Type B pancreatic cell (in vitro differentiated cells): ENCODE measurements around the gene WDR5. TPM values are rescaled to one million over a fixed set of nuclear protein-coding genes. Genes with fewer than 3 reads are reported as not detected.
A peak's percentile ranks its signal among the peaks of the same experiment; 100 is the strongest.

Source experiments
- DNase-seq: peaks from one replicate; pipeline ENCODE4 v3.0.0; 2021; ENCODE audit warnings: mixed read lengths; ENCODE audit not compliant: unreplicated experiment; ENCODE audit errors: extremely low spot score
- H3K27ac Mint-ChIP-seq: 2 replicates; pipeline ENCODE4 v1.8.0; 2021; ENCODE audit warnings: mild to moderate bottlenecking, mixed read lengths
- H3K27me3 Mint-ChIP-seq: 2 replicates; pipeline ENCODE4 v1.8.0; 2021; ENCODE audit warnings: mixed read lengths
- H3K36me3 Mint-ChIP-seq: 2 replicates; pipeline ENCODE4 v1.8.0; 2021; ENCODE audit warnings: mixed read lengths
- H3K4me1 Mint-ChIP-seq: one replicate; pipeline ENCODE4 v1.8.0; 2021; ENCODE audit warnings: mixed read lengths; ENCODE audit not compliant: unreplicated experiment
- H3K4me3 Mint-ChIP-seq: 2 replicates; pipeline ENCODE4 v1.8.0; 2021; ENCODE audit warnings: mild to moderate bottlenecking, mixed read lengths
- H3K9me3 Mint-ChIP-seq: 2 replicates; pipeline ENCODE4 v1.8.0; 2021; ENCODE audit warnings: mixed read lengths
- total RNA-seq: library from RNA; stranded (reverse); gene quantifications from 2 replicates; pipeline ENCODE4 v1.2.1, GENCODE V29; 2021; ENCODE audit warnings: low replicate concordance
- TF ChIP-seq, protein P1 (sequence below): fragments of 200-600 bp; sonication (generic); conservative IDR thresholded peaks from 2 replicates; pipeline ENCODE4 v1.5.0; 2021; ENCODE audit warnings: antibody characterized with exemption, mild to moderate bottlenecking

WDR5 gene
- total RNA-seq, 1 donor from 2014 or later: 45.7 TPM

DNA sequence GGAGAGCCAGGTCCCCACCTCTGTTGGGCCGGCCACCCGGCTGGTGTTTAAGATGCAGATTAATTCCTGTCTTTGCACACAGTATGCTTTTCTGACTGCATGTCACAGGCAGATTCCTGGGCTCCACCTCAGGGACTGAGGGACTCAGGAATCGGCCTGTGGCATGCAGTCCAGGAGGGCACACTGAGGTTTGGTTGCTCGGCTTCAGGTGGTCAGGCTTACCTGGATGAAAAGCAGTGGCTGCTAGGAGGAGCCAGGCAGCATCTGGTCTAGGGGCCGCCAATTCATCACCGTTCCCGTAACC, 1.1 kb downstream of the WDR5 start:
- Mint-ChIP-seq H3K27me3 (no peaks in the 10 kb centered on the region), H3K36me3 (peaks cover 19% of the 10 kb centered on the region), H3K4me3 (peak overlapping the region; percentile 96), H3K9me3 (no peaks in the 10 kb centered on the region), H3K27ac (peak overlapping the region; percentile 89), H3K4me1 (peaks cover 37% of the 10 kb centered on the region)
- DNase-seq: no peak
- TF ChIP-seq, protein P1, sequence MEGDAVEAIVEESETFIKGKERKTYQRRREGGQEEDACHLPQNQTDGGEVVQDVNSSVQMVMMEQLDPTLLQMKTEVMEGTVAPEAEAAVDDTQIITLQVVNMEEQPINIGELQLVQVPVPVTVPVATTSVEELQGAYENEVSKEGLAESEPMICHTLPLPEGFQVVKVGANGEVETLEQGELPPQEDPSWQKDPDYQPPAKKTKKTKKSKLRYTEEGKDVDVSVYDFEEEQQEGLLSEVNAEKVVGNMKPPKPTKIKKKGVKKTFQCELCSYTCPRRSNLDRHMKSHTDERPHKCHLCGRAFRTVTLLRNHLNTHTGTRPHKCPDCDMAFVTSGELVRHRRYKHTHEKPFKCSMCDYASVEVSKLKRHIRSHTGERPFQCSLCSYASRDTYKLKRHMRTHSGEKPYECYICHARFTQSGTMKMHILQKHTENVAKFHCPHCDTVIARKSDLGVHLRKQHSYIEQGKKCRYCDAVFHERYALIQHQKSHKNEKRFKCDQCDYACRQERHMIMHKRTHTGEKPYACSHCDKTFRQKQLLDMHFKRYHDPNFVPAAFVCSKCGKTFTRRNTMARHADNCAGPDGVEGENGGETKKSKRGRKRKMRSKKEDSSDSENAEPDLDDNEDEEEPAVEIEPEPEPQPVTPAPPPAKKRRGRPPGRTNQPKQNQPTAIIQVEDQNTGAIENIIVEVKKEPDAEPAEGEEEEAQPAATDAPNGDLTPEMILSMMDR: no peak

DNA sequence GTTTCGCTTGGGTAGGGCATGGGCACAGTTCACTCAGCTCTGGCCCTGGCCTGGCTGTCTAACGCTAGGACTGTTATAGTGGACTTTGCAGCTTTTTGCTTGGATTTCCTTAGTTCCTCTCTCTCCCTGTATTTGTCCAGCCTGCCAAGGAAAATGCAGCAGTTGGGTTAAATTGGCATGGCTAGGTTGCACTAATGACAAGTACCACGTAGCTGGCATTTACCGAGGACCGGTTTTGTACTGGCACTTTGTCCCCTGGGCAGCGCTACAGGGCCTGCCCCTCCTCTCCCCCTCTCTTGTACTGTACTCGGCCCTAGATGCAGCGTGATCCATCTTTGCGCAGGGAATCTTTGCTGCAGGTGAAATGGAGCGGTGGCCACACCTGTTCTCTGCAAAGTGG, 2.4 kb downstream of the WDR5 start:
- H3K4me3 Mint-ChIP-seq: peak overlapping the region; percentile 75
- TF ChIP-seq, protein P1: no peak
- peaks cover 37% of the 10 kb centered on the region for H3K4me1 Mint-ChIP-seq
- H3K27ac Mint-ChIP-seq: peak overlapping the region; percentile 74
- H3K27me3 Mint-ChIP-seq: no peaks in the 10 kb centered on the region
- no peak for DNase-seq
- H3K36me3 Mint-ChIP-seq: peaks cover 24% of the 10 kb centered on the region
- H3K9me3 Mint-ChIP-seq: no peaks in the 10 kb centered on the region

DNA sequence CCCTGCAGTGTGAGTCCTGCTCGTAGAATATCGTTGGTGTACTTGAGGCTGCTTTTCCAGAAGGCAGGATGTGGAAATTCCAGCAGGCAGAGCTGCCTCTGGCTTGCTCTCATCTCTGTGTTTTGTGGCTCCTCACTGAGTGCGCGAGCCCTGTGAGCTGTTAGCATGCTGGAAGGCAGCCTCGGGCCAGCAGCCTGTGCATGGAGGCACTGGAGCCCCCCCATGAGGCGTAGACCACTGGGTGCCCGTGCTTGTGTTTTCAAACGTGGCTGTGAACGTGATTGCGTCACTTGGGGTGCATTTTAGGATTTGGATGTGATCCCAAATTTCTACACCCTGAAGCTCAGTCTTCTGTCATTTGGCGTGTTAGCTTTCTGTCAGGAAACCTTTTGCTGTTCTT, 3.2 kb downstream of the WDR5 start:
- Mint-ChIP-seq H3K27ac (no peak overlapping the region), H3K36me3 (peaks cover 24% of the 10 kb centered on the region), H3K4me3 (peak overlapping the region; percentile 75), H3K4me1 (peaks cover 37% of the 10 kb centered on the region), H3K27me3 (no peaks in the 10 kb centered on the region), H3K9me3 (no peaks in the 10 kb centered on the region)
- DNase-seq: no peak
- TF ChIP-seq, protein P1: no peak

- DNase-seq: no peak
- TF ChIP-seq, protein P1: no peak
- Mint-ChIP-seq H3K9me3 (no peaks in the 10 kb centered on the region), H3K4me1 (peaks cover 27% of the 10 kb centered on the region), H3K4me3 (no peak overlapping the region), H3K27me3 (no peaks in the 10 kb centered on the region), H3K27ac (no peak overlapping the region), H3K36me3 (peaks cover 28% of the 10 kb centered on the region)
These were observed 6.0 kb downstream of the WDR5 start for GRCh38 chr9:134141906-134142305.

- no peaks in the 10 kb centered on the region for H3K27me3 Mint-ChIP-seq
- H3K4me1 Mint-ChIP-seq: peaks cover 8% of the 10 kb centered on the region
- no peaks in the 10 kb centered on the region for H3K9me3 Mint-ChIP-seq
- no peak for DNase-seq
- TF ChIP-seq, protein P1: no peak
- peaks cover 25% of the 10 kb centered on the region for H3K36me3 Mint-ChIP-seq
- no peak overlapping the region for H3K4me3 Mint-ChIP-seq
- H3K27ac Mint-ChIP-seq: no peak overlapping the region
These were observed 8.9 kb downstream of the WDR5 start for GRCh38 chr9:134144801-134145200.

DNA sequence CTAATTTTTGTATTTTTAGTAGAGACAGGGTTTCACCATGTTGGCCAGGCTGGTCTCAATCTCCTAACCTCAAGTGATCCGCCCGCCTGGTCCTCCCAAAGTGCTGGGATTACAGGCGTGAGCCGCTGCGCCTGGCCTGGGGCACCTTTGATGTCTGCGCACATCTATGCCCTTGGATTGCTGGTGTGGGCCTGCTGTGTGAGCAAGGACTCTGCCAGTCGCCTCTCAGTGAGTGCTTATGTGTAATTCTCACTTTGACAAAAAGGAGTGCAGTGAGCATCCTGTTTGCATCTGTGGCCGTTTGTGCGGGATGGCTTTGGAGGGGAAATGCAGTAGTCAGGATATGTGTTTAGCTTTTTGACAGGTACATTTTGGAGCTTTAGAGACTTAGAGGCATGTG, 9.4 kb downstream of the WDR5 start:
- peaks cover 25% of the 10 kb centered on the region for H3K36me3 Mint-ChIP-seq
- H3K27me3 Mint-ChIP-seq: no peaks in the 10 kb centered on the region
- H3K9me3 Mint-ChIP-seq: no peaks in the 10 kb centered on the region
- no peak for DNase-seq
- H3K4me1 Mint-ChIP-seq: peaks cover 5% of the 10 kb centered on the region
- TF ChIP-seq, protein P1: no peak
- H3K27ac Mint-ChIP-seq: no peak overlapping the region
- no peak overlapping the region for H3K4me3 Mint-ChIP-seq
